Esophagus muscularis mucosa (tissue), 4 donors: ENCODE results near the gene NEK11. TPM values are rescaled to one million over a fixed set of nuclear protein-coding genes. Genes with fewer than 3 reads are reported as not detected.

Experiments used
- DNase-seq: peaks from one replicate; pipeline ENCODE4 v3.0.0-alpha.2; 2017; ENCODE audit errors: extremely low spot score
- H3K27ac ChIP-seq, 4 donors: fragments of 200-600 bp; sonication (generic); replicated peaks in 1 of 4; 1 replicate in 3 of 4; 2 replicates in 1 of 4; pipeline ENCODE4 v1.5.1; 2016 to 2019; ENCODE audit warnings: mild to moderate bottlenecking in 1 of 4
- H3K27me3 ChIP-seq, 4 donors: fragments of 200-600 bp; sonication (generic); one replicate each; pipeline versions ENCODE4 v1.5.1 to v1.6.0; 2016 to 2019
- H3K36me3 ChIP-seq, 4 donors: fragments of 200-600 bp; sonication (generic); one replicate each; pipeline ENCODE4 v1.5.1; 2016 to 2019
- H3K4me1 ChIP-seq, 4 donors: fragments of 200-600 bp; sonication (generic); one replicate each; pipeline ENCODE4 v1.5.1; 2016 to 2019
- H3K4me3 ChIP-seq, 4 donors: fragments of 200-600 bp; sonication (generic); 1 replicate in 2 of 4; 2 replicates in 2 of 4; pipeline ENCODE4 v1.5.1; 2016 to 2019; ENCODE audit warnings: mild to moderate bottlenecking in 4 of 4, moderate library complexity in 1 of 4
- H3K9me3 ChIP-seq, 4 donors: fragments of 200-600 bp; sonication (generic); 1 replicate in 3 of 4; 2 replicates in 1 of 4; pipeline ENCODE4 v1.5.1; 2016 to 2019
- EP300 ChIP-seq: sonication (generic); formaldehyde crosslinking; IDR thresholded peaks from one replicate; pipeline ENCODE4 v1.6.1; 2017; ENCODE audit warnings: antibody characterized with exemption
- POLR2A ChIP-seq: fragments of 450-650 bp; IDR thresholded peaks from one replicate; pipeline ENCODE4 v1.6.1; 2017; ENCODE audit warnings: antibody characterized with exemption, moderate library complexity, mild to moderate bottlenecking, low read depth
- POLR2AphosphoS5 ChIP-seq, 2 donors: sonication (generic); formaldehyde crosslinking; IDR thresholded peaks; one replicate each; pipeline ENCODE4 v1.6.1; 2017; ENCODE audit warnings: antibody characterized with exemption in 2 of 2
- WGBS: methylation state at CpG from one replicate; pipeline ENCODE4 v1.1.5; 2018; 5-methylcytosine and 5-hydroxymethylcytosine counted together
- intact Hi-C: fragments of 100-400 bp; cut with DNase I; formaldehyde crosslinking; loops from one replicate; pipeline ENCODE4 v1.15.1; 2023
- total RNA-seq, 4 donors: library from RNA; depleted of rRNA; stranded (reverse); fragments of >200 nt; gene quantifications; one replicate each; pipeline versions ENCODE4 v1.1.0 to v1.2.1, GENCODE V29; 2016
- TF ChIP-seq, protein P1 (sequence below), 3 experiments: fragments of 200-600 bp in 2 of 3; fragments of 450-650 bp in 1 of 3; sonication (generic) in 2 of 3; IDR thresholded peaks; one replicate each; pipeline ENCODE4 v1.5.1; 2017 to 2019; ENCODE audit warnings: antibody characterized with exemption in 3 of 3, mild to moderate bottlenecking in 2 of 3, moderate library complexity in 1 of 3

Gene NEK11, protein sequence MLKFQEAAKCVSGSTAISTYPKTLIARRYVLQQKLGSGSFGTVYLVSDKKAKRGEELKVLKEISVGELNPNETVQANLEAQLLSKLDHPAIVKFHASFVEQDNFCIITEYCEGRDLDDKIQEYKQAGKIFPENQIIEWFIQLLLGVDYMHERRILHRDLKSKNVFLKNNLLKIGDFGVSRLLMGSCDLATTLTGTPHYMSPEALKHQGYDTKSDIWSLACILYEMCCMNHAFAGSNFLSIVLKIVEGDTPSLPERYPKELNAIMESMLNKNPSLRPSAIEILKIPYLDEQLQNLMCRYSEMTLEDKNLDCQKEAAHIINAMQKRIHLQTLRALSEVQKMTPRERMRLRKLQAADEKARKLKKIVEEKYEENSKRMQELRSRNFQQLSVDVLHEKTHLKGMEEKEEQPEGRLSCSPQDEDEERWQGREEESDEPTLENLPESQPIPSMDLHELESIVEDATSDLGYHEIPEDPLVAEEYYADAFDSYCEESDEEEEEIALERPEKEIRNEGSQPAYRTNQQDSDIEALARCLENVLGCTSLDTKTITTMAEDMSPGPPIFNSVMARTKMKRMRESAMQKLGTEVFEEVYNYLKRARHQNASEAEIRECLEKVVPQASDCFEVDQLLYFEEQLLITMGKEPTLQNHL
- 10 to 100 TPM in 1 of 4 donors, 1 to 10 TPM in 3; 5.4 to 12.0 (median 6.8) TPM for total RNA-seq

DNA sequence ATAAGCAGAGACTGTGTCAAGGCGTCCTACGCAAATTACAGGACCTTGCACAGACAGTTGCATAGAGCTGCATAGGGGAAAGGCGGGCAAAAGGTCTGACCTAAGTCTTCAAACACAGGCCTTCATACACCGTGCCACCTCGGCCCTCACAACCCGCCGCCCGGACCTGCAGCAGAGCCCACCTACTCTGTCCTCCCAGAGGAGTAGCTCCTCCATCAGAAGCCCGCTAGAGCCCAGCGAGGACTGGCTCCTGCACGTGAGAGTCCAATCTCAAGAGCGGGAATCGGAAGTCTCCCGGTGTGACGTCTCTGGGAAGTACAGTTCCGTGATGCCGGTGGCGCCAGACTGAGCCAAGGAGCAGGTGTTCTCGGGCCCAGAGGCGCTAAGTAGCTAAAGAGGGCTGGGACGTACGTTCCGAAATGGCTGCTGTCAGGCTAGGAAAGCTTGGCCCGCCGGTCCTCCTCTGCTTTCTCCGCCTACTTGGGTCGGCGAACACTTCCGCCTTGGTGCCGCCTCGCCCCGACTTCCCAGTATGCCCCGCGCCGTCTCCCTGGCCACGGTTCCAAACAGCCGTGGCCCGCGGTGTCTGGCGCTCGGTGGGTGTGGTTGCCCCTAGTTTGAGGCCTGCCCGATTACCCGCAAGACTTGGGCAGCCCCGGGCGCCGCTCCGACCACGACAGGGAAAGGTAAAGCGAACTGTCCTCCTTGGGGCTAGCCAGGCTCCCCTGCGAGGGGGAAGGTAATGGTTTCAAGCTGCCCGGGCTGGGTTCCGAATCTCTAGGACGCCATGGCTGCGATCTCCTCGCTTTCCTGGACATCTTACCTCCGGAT is at the start of gene NEK11, which contains the start of gene ASTE1:
Gene NEK11 (plus strand): TSS at position 557 of the 831 bp plus-strand sequence. CDS start 2,832 bp downstream, outside the sequence.
Gene ASTE1 (minus strand): TSS at position 505 of the 831 bp plus-strand sequence. CDS start 1,519 bp downstream, outside the sequence.
- Histone ChIP-seq H3K36me3 (peaks cover 0 to 15% (median 0%) of the 10 kb centered on the region in 4 donors), H3K9me3 (no peaks in the 10 kb centered on the region), H3K4me1 (peaks cover 14 to 60% (median 45%) of the 10 kb centered on the region in 4 donors), H3K4me3 (peak within 1 kb of the TSS; percentile 69 to 88 (median 75)), H3K27me3 (no peaks in the 10 kb centered on the region), H3K27ac (peak within 1 kb of the TSS; percentile 83 to 91 (median 88))
- intact Hi-C loops: loop anchor here (10.0 kb wide), 1 partner anchor 282 kb away; the partner anchor contains the start of gene PIK3R4
- peak; percentile 97 for DNase-seq
- TF ChIP-seq POLR2A (no peak), POLR2AphosphoS5 (IDR thresholded peaks at IDR 0.05) (peak; percentile 81 to 87), EP300 (no peak)
- TF ChIP-seq, protein P1, sequence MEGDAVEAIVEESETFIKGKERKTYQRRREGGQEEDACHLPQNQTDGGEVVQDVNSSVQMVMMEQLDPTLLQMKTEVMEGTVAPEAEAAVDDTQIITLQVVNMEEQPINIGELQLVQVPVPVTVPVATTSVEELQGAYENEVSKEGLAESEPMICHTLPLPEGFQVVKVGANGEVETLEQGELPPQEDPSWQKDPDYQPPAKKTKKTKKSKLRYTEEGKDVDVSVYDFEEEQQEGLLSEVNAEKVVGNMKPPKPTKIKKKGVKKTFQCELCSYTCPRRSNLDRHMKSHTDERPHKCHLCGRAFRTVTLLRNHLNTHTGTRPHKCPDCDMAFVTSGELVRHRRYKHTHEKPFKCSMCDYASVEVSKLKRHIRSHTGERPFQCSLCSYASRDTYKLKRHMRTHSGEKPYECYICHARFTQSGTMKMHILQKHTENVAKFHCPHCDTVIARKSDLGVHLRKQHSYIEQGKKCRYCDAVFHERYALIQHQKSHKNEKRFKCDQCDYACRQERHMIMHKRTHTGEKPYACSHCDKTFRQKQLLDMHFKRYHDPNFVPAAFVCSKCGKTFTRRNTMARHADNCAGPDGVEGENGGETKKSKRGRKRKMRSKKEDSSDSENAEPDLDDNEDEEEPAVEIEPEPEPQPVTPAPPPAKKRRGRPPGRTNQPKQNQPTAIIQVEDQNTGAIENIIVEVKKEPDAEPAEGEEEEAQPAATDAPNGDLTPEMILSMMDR (IDR thresholded peaks at IDR 0.05): peak in 1 of 3 experiments; percentile 11
- WGBS: under 1% methylated on average over 32 of the region's 56 CpGs

DNA sequence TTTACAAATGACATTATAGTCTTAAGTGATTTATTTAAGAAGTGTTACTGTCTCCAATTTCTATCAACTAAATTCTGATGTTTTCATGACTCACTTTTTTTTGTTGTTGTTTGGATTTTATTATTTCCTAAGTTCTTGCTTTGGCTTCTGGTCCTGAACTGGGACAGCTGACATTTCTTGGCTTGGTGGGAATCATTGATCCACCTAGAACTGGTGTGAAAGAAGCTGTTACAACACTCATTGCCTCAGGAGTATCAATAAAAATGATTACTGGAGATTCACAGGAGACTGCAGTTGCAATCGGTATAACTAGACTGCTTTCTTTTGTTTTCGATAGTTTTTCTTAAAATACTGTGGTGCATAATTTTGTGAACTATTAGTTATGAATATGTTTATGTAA is 47.6 kb upstream of the NEK11 start:
- DNase-seq: no peak
- WGBS: 95% methylated on average over 2 of the region's 2 CpGs
- Histone ChIP-seq H3K4me1 (no peaks in the 10 kb centered on the region), H3K9me3 (no peaks in the 10 kb centered on the region), H3K27me3 (no peaks in the 10 kb centered on the region), H3K27ac (no peak overlapping the region), H3K4me3 (no peak overlapping the region), H3K36me3 (peaks cover 6 to 59% (median 16%) of the 10 kb centered on the region in 4 donors)
- TF ChIP-seq POLR2AphosphoS5 (IDR thresholded peaks at IDR 0.05): no peak
- no peak for TF ChIP-seq POLR2A
- TF ChIP-seq, protein P1 (IDR thresholded peaks at IDR 0.05): no peak
- TF ChIP-seq EP300: no peak
- intact Hi-C loops: no loop called here

DNA sequence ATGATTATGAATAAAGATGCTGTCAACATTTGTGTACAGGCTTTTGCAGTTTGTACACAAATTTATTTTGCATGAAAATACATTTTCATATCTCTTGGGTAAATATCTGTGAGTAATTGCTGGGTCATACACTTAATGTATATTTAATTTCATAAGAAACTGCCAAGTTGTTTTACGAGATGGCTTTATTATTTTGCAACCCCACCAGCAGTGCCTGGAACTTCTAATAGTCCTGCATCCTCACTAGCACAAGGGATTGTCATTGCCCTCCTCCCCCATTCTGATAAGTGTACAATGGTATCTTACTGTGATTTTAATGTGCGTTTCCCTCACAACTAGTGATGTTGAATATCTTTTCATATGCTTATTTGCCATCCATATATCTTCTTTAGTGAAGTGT is 45.2 kb upstream of the NEK11 start:
- DNase-seq: no peak
- TF ChIP-seq POLR2A (no peak), POLR2AphosphoS5 (IDR thresholded peaks at IDR 0.05) (no peak), EP300 (no peak)
- TF ChIP-seq, protein P1 (IDR thresholded peaks at IDR 0.05): no peak
- no peaks in the 10 kb centered on the region for H3K4me1 ChIP-seq
- peaks cover 0 to 36% (median 9%) of the 10 kb centered on the region in 4 donors for H3K36me3 ChIP-seq
- no peaks in the 10 kb centered on the region for H3K9me3 ChIP-seq
- intact Hi-C loops: no loop called here
- WGBS: 93% methylated on average over 2 of the region's 2 CpGs
- no peaks in the 10 kb centered on the region for H3K27me3 ChIP-seq
- H3K27ac ChIP-seq: no peak overlapping the region
- no peak overlapping the region for H3K4me3 ChIP-seq

DNA sequence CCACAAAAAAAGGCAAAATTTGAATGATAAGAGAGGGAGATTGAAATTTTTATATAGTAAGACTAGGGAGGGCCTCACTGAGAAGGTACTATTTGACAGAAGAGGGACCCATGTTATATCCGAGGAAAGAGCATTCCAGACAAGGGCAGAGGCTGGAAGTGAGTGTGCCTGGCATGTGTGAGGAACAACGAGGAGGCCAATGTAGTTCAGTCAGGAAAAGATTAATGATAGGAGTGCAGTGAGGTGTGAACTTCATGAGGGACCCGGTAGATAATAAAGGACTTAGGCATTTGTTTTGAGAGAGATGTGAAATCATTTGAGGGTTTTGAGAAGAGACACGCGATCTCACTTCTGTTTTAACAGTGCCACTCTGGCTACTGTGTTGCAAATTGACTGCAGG is 36.4 kb upstream of the NEK11 start:
- Histone ChIP-seq H3K27ac (no peak overlapping the region), H3K9me3 (no peaks in the 10 kb centered on the region), H3K27me3 (no peaks in the 10 kb centered on the region), H3K4me1 (no peaks in the 10 kb centered on the region), H3K36me3 (peaks cover 0 to 33% (median 23%) of the 10 kb centered on the region in 4 donors), H3K4me3 (no peak overlapping the region)
- intact Hi-C loops: no loop called here
- 65% methylated on average over 5 of the region's 5 CpGs for WGBS
- no peak for TF ChIP-seq EP300
- TF ChIP-seq, protein P1 (IDR thresholded peaks at IDR 0.05): no peak
- DNase-seq: no peak
